ENCODE data around the gene AGTRAP. TPM values are rescaled to one million over a fixed set of nuclear protein-coding genes. Genes with fewer than 3 reads are reported as not detected.

AGTRAP gene
- total and polyA plus RNA-seq, 2 of the 8 experiments (the other 6 are each of a cell fraction or from before 2014, with no cell fraction given): 69.7 to 192 TPM

- Histone ChIP-seq H3K4me1 (replicated peaks in 1 of 4; ENCODE audit: control insufficient read depth in 3 of 4, insufficient read depth in 4 of 4, low read length in 3 of 4) (peaks cover 0 to 16% (median 10%) of the 10 kb centered on the region in 4 experiments; a peak in 6 of 7 replicates), H4K8ac (ENCODE audit: extremely low read depth, insufficient read depth, low read length) (no peak overlapping the region), H2AFZ (ENCODE audit: low read length) (no peak overlapping the region), H3K4ac (replicated peaks; ENCODE audit: insufficient read length, low read depth, low read length) (no peak overlapping the region), H2BK120ac (replicated peaks; ENCODE audit: low read depth, low read length) (no peak overlapping the region), H3K79me2 (ENCODE audit: control insufficient read depth in 1 of 2, insufficient read depth in 2 of 2, low read length in 2 of 2) (no peaks in the 10 kb centered on the region), H3K18ac (ENCODE audit: extremely low read depth, low read length) (no peak overlapping the region), H2BK12ac (ENCODE audit: low read depth, low read length) (no peak overlapping the region), H2BK20ac (ENCODE audit: low read length) (no peak overlapping the region), H4K91ac (replicated peaks; ENCODE audit: insufficient read length, low read length) (no peak overlapping the region), H3K56ac (replicated peaks; ENCODE audit: insufficient read length, low read depth, low read length) (no peak overlapping the region), H2BK15ac (ENCODE audit: low read length) (no peak overlapping the region), H3K79me1 (ENCODE audit: low read depth, low read length) (no peaks in the 10 kb centered on the region), H2BK5ac (ENCODE audit: low read depth, low read length) (no peak overlapping the region), H3K9ac (replicated peaks in 1 of 4; ENCODE audit: extremely low read depth in 1 of 4, low read depth in 3 of 4, low read length in 3 of 4) (no peak overlapping the region), H4K20me1 (replicated peaks in 1 of 2; ENCODE audit: control insufficient read depth in 1 of 2, insufficient read depth in 2 of 2, low read length in 2 of 2) (no peaks in the 10 kb centered on the region), H3K9me3 (ENCODE audit: insufficient read depth in 2 of 2, low read depth in 1 of 2, low read length in 1 of 2) (peaks cover 0 to 5% of the 10 kb centered on the region in 2 experiments; a peak in 1 of 4 replicates), H3K36me3 (ENCODE audit: control insufficient read depth in 2 of 4, insufficient read depth in 4 of 4, low read length in 3 of 4) (no peaks in the 10 kb centered on the region), H3K14ac (ENCODE audit: insufficient read length) (no peak overlapping the region), H3K4me2 (ENCODE audit: insufficient read depth in 1 of 2, low read depth in 2 of 2, low read length in 2 of 2) (no peak overlapping the region), H3K23me2 (ENCODE audit: low read depth, low read length) (peaks cover 3% of the 10 kb centered on the region; the same call in 1 of the 2 replicates), H3K27me3 (replicated peaks in 1 of 4; ENCODE audit: control insufficient read depth in 3 of 4, extremely low read depth in 1 of 4, insufficient read depth in 3 of 4, low read length in 3 of 4) (peaks cover 7 to 36% (median 30%) of the 10 kb centered on the region in 4 experiments), H3K23ac (ENCODE audit: insufficient read length) (no peak overlapping the region), H3K27ac (ENCODE audit: low read depth, low read length) (no peak overlapping the region), H2AK5ac (ENCODE audit: low read depth, low read length) (no peak overlapping the region), H3K4me3 (ENCODE audit: extremely low read depth in 1 of 4, insufficient read depth in 2 of 4, low read depth in 3 of 4, low read length in 4 of 4) (no peak overlapping the region), H4K5ac (ENCODE audit: insufficient read length, low read depth, low read length) (no peak overlapping the region)
- WGBS, 2 experiments (ENCODE audit: extremely low coverage in 1 of 2, insufficient coverage in 1 of 2, insufficient read length in 1 of 2, insufficient replicate concordance in 2 of 2, low coverage in 1 of 2, low lambda C conversion rate in 2 of 2, missing lambda C conversion rate in 1 of 2): 89% methylated on average over 4 of the region's 4 CpGs; no CpG with 5 or more reads in 1 of the 2 experiments
- DNase-seq (ENCODE audit: low read depth in 1 of 2, low spot score in 2 of 2) (no peak), FAIRE-seq (no peak)
- CTCF ChIA-PET (ENCODE audit: partially characterized antibody): interaction anchor here (0.7 to 1.2 kb wide), 4 partner anchors 20 to 95 kb away, joined by 3 read pairs; no protein-coding TSS in a partner anchor
- POLR2A ChIA-PET (ENCODE audit: partially characterized antibody): interaction anchor here (0.6 to 1.1 kb wide), 3 partner anchors 23 to 670 kb away, joined by 3 read pairs; no protein-coding TSS in a partner anchor
Measured at GRCh38 chr1:11759791-11760190, 23.9 kb downstream of the AGTRAP start.

Data from H1 (cell line).